HEK293 (cell line): ENCODE data around the gene TRAF2.

ENCODE experiments used
- GLI2 ChIP-seq: fragments of 450-650 bp; formaldehyde crosslinking; IDR thresholded peaks from 2 replicates; pipeline ENCODE4; 2017; ENCODE audit warnings: missing biosample characterization, missing genetic modification characterization, low read depth, borderline replicate concordance
- GLI4 ChIP-seq: fragments of 450-650 bp; formaldehyde crosslinking; IDR thresholded peaks from 2 replicates; pipeline ENCODE4 v1.5.1; 2016; ENCODE audit warnings: missing biosample characterization, missing genetic modification characterization
- GLIS1 ChIP-seq: fragments of 450-650 bp; formaldehyde crosslinking; IDR thresholded peaks from 2 replicates; pipeline ENCODE4 v1.5.1; 2016; ENCODE audit warnings: missing biosample characterization, missing genetic modification characterization
- KLF10 ChIP-seq: fragments of 450-650 bp; IDR thresholded peaks from 2 replicates; pipeline ENCODE4 v1.5.1; 2018; ENCODE audit warnings: missing biosample characterization, mild to moderate bottlenecking, missing genetic modification characterization
- OVOL3 ChIP-seq: fragments of 450-650 bp; formaldehyde crosslinking; IDR thresholded peaks from 2 replicates; pipeline ENCODE4 v1.5.1; 2016; ENCODE audit warnings: missing biosample characterization, missing genetic modification characterization
- PRDM1 ChIP-seq: fragments of 450-650 bp; formaldehyde crosslinking; IDR thresholded peaks from 2 replicates; pipeline ENCODE4; 2016; ENCODE audit warnings: missing biosample characterization, missing genetic modification characterization
- SCRT1 ChIP-seq: fragments of 450-650 bp; formaldehyde crosslinking; IDR thresholded peaks from 2 replicates; pipeline ENCODE4 v1.5.1; 2016; ENCODE audit warnings: missing biosample characterization, missing genetic modification characterization, borderline replicate concordance
- SCRT2 ChIP-seq: fragments of 450-650 bp; formaldehyde crosslinking; IDR thresholded peaks from 2 replicates; pipeline ENCODE4 v1.5.1; 2016; ENCODE audit warnings: missing biosample characterization, missing genetic modification characterization
- SETDB1 ChIP-seq: IDR thresholded peaks from one replicate; pipeline ENCODE4 v1.6.1; 2017; ENCODE audit warnings: mild to moderate bottlenecking, low read length, moderate library complexity, mixed read lengths; ENCODE audit not compliant: insufficient read length
- SP2 ChIP-seq: fragments of 450-650 bp; formaldehyde crosslinking; IDR thresholded peaks from 2 replicates; pipeline ENCODE4 v1.5.1; 2016; ENCODE audit warnings: missing biosample characterization, missing genetic modification characterization
- TRIM28 ChIP-seq: IDR thresholded peaks from 2 replicates; pipeline ENCODE4 v1.6.1; 2011; ENCODE audit warnings: low read length, control low read depth, borderline replicate concordance
- ZBTB17 ChIP-seq: fragments of 450-650 bp; formaldehyde crosslinking; IDR thresholded peaks from 2 replicates; pipeline ENCODE4 v1.5.1; 2016; ENCODE audit warnings: missing biosample characterization, missing genetic modification characterization
- ZBTB48 ChIP-seq: fragments of 450-650 bp; formaldehyde crosslinking; IDR thresholded peaks from 2 replicates; pipeline ENCODE4 v1.5.1; 2016; ENCODE audit warnings: missing biosample characterization, missing genetic modification characterization
- ZBTB49 ChIP-seq: fragments of 450-650 bp; formaldehyde crosslinking; IDR thresholded peaks from 2 replicates; pipeline ENCODE4 v1.5.1; 2016; ENCODE audit warnings: missing biosample characterization, missing genetic modification characterization, low read depth
- ZFHX2 ChIP-seq: fragments of 450-650 bp; formaldehyde crosslinking; conservative IDR thresholded peaks from 2 replicates; pipeline ENCODE4 v1.5.1; 2016; ENCODE audit warnings: missing biosample characterization, missing genetic modification characterization
- ZIC2 ChIP-seq: fragments of 450-650 bp; formaldehyde crosslinking; IDR thresholded peaks from 2 replicates; pipeline ENCODE4 v1.5.1; 2016; ENCODE audit warnings: missing biosample characterization, missing genetic modification characterization
- ZNF2 ChIP-seq: fragments of 450-650 bp; formaldehyde crosslinking; IDR thresholded peaks from 2 replicates; pipeline ENCODE4 v1.5.1; 2016; ENCODE audit warnings: missing biosample characterization, missing genetic modification characterization
- ZNF202 ChIP-seq: fragments of 450-650 bp; formaldehyde crosslinking; IDR thresholded peaks from 2 replicates; pipeline ENCODE4 v1.5.1; 2016; ENCODE audit warnings: missing biosample characterization, missing genetic modification characterization, borderline replicate concordance
- ZNF211 ChIP-seq: fragments of 450-650 bp; formaldehyde crosslinking; IDR thresholded peaks from 2 replicates; pipeline ENCODE4 v1.5.1; 2016; ENCODE audit warnings: low read depth, missing biosample characterization, missing genetic modification characterization
- ZNF248 ChIP-seq: fragments of 450-650 bp; formaldehyde crosslinking; IDR thresholded peaks from 2 replicates; pipeline ENCODE4 v1.5.1; 2017; ENCODE audit warnings: missing biosample characterization, missing genetic modification characterization
- ZNF274 ChIP-seq, 2 experiments: fragments of 200-500 bp in 1 of 2; fragments of 450-650 bp in 1 of 2; sonication (Bioruptor generic) in 1 of 2; formaldehyde crosslinking in 1 of 2; IDR thresholded peaks; 2 replicates each; pipeline versions ENCODE4 v1.5.1 to v1.6.1; 2014 to 2016; ENCODE audit warnings: borderline replicate concordance in 1 of 2, inconsistent platforms in 1 of 2, low read length in 1 of 2, missing biosample characterization in 1 of 2, missing genetic modification characterization in 1 of 2
- ZNF311 ChIP-seq: fragments of 450-650 bp; formaldehyde crosslinking; IDR thresholded peaks from 2 replicates; pipeline ENCODE4 v1.5.1; 2017; ENCODE audit warnings: missing biosample characterization, missing genetic modification characterization, borderline replicate concordance
- ZNF510 ChIP-seq: fragments of 450-650 bp; formaldehyde crosslinking; IDR thresholded peaks from 2 replicates; pipeline ENCODE4 v1.5.1; 2018; ENCODE audit warnings: mild to moderate bottlenecking, missing genetic modification characterization, missing biosample characterization; ENCODE audit not compliant: insufficient replicate concordance
- ZNF529 ChIP-seq: fragments of 450-650 bp; formaldehyde crosslinking; IDR thresholded peaks from 2 replicates; pipeline ENCODE4 v1.5.1; 2017; ENCODE audit warnings: missing genetic modification characterization, missing biosample characterization; ENCODE audit not compliant: insufficient replicate concordance
- ZNF596 ChIP-seq: fragments of 450-650 bp; IDR thresholded peaks from 2 replicates; pipeline ENCODE4 v1.5.0; 2018; ENCODE audit warnings: missing biosample characterization, mild to moderate bottlenecking, missing genetic modification characterization, moderate library complexity
- ZNF624 ChIP-seq: fragments of 450-650 bp; formaldehyde crosslinking; IDR thresholded peaks from 2 replicates; pipeline ENCODE4 v1.5.1; 2017; ENCODE audit warnings: missing biosample characterization, missing genetic modification characterization
- ZNF654 ChIP-seq: fragments of 450-650 bp; formaldehyde crosslinking; IDR thresholded peaks from 2 replicates; pipeline ENCODE4 v1.5.1; 2016; ENCODE audit warnings: low read depth, missing biosample characterization, missing genetic modification characterization
- ZNF776 ChIP-seq: fragments of 450-650 bp; formaldehyde crosslinking; IDR thresholded peaks from 2 replicates; pipeline ENCODE4 v1.5.0; 2017; ENCODE audit warnings: missing biosample characterization, missing genetic modification characterization, borderline replicate concordance
- ZNF785 ChIP-seq: fragments of 450-650 bp; formaldehyde crosslinking; IDR thresholded peaks from 2 replicates; pipeline ENCODE4 v1.5.1; 2016; ENCODE audit warnings: missing biosample characterization, missing genetic modification characterization
- ZNF830 ChIP-seq: fragments of 450-650 bp; IDR thresholded peaks from 2 replicates; pipeline ENCODE4 v1.5.0; 2018; ENCODE audit warnings: missing biosample characterization, missing genetic modification characterization, low read depth, mild to moderate bottlenecking, moderate library complexity
- ZNF837 ChIP-seq: fragments of 450-650 bp; formaldehyde crosslinking; IDR thresholded peaks from 2 replicates; pipeline ENCODE4 v1.5.1; 2016; ENCODE audit warnings: missing biosample characterization, missing genetic modification characterization
- TF ChIP-seq, protein P1 (sequence below): fragments of 450-650 bp; formaldehyde crosslinking; IDR thresholded peaks from 2 replicates; pipeline ENCODE4 v1.5.1; 2016; ENCODE audit warnings: missing biosample characterization, missing genetic modification characterization
- TF ChIP-seq, protein P2 (sequence below): fragments of 450-650 bp; formaldehyde crosslinking; IDR thresholded peaks from 2 replicates; pipeline ENCODE4 v1.5.1; 2017; ENCODE audit warnings: missing biosample characterization, missing genetic modification characterization
- TF ChIP-seq, protein P3 (sequence below): fragments of 450-650 bp; formaldehyde crosslinking; IDR thresholded peaks from 2 replicates; pipeline ENCODE4 v1.5.1; 2016; ENCODE audit warnings: missing biosample characterization, missing genetic modification characterization

The TRAF2 gene

GRCh38 chr9:136840140-136840876 is 46.0 kb upstream of the TRAF2 start (continued):
- TF ChIP-seq SP2, result peak; percentile 40
- TF ChIP-seq ZNF624 (tag by site-specific recombination), result no peak
- no peak for TF ChIP-seq ZNF596 (tag by site-specific recombination)
- TF ChIP-seq GLI2 (tag by site-specific recombination), result no peak
- no peak for TF ChIP-seq SCRT1 (tag by site-specific recombination)
- no peak for TF ChIP-seq ZNF311 (tag by site-specific recombination)
- no peak for TF ChIP-seq ZBTB49 (tag by site-specific recombination)
- TF ChIP-seq, protein P1, sequence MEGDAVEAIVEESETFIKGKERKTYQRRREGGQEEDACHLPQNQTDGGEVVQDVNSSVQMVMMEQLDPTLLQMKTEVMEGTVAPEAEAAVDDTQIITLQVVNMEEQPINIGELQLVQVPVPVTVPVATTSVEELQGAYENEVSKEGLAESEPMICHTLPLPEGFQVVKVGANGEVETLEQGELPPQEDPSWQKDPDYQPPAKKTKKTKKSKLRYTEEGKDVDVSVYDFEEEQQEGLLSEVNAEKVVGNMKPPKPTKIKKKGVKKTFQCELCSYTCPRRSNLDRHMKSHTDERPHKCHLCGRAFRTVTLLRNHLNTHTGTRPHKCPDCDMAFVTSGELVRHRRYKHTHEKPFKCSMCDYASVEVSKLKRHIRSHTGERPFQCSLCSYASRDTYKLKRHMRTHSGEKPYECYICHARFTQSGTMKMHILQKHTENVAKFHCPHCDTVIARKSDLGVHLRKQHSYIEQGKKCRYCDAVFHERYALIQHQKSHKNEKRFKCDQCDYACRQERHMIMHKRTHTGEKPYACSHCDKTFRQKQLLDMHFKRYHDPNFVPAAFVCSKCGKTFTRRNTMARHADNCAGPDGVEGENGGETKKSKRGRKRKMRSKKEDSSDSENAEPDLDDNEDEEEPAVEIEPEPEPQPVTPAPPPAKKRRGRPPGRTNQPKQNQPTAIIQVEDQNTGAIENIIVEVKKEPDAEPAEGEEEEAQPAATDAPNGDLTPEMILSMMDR (tag by site-specific recombination), result no peak
- TF ChIP-seq, protein P2, sequence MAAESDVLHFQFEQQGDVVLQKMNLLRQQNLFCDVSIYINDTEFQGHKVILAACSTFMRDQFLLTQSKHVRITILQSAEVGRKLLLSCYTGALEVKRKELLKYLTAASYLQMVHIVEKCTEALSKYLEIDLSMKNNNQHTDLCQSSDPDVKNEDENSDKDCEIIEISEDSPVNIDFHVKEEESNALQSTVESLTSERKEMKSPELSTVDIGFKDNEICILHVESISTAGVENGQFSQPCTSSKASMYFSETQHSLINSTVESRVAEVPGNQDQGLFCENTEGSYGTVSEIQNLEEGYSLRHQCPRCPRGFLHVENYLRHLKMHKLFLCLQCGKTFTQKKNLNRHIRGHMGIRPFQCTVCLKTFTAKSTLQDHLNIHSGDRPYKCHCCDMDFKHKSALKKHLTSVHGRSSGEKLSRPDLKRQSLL, result no peak
- no peak for TF ChIP-seq SETDB1
- no peak for TF ChIP-seq GLI4 (tag by site-specific recombination)
- no peak for TF ChIP-seq TRIM28
- no peak for TF ChIP-seq ZNF202 (tag by site-specific recombination)
- TF ChIP-seq ZBTB17 (tag by site-specific recombination), result no peak; the same call in 1 of the 2 replicates
- TF ChIP-seq ZNF654, result no peak
- no peak for TF ChIP-seq ZNF785 (tag by site-specific recombination)
- no peak for TF ChIP-seq ZBTB48 (tag by site-specific recombination)
- no peak for TF ChIP-seq ZNF529 (tag by site-specific recombination)
- TF ChIP-seq, protein P3, sequence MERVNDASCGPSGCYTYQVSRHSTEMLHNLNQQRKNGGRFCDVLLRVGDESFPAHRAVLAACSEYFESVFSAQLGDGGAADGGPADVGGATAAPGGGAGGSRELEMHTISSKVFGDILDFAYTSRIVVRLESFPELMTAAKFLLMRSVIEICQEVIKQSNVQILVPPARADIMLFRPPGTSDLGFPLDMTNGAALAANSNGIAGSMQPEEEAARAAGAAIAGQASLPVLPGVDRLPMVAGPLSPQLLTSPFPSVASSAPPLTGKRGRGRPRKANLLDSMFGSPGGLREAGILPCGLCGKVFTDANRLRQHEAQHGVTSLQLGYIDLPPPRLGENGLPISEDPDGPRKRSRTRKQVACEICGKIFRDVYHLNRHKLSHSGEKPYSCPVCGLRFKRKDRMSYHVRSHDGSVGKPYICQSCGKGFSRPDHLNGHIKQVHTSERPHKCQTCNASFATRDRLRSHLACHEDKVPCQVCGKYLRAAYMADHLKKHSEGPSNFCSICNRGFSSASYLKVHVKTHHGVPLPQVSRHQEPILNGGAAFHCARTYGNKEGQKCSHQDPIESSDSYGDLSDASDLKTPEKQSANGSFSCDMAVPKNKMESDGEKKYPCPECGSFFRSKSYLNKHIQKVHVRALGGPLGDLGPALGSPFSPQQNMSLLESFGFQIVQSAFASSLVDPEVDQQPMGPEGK (tag by site-specific recombination), result peak; percentile 38
- TF ChIP-seq PRDM1 (tag by site-specific recombination), result no peak
- no peak for TF ChIP-seq ZNF248 (tag by site-specific recombination)
- no peak for TF ChIP-seq ZNF830
- TF ChIP-seq ZNF274 (IDR thresholded peaks at IDR 0.05; ENCODE audit: low read length), result no peak
- no peak for TF ChIP-seq ZNF274 (tag by site-specific recombination; IDR thresholded peaks at IDR 0.05; ENCODE audit: borderline replicate concordance)
- no peak for TF ChIP-seq ZNF510 (tag by site-specific recombination)
- TF ChIP-seq ZNF2, result peak; percentile 18; the same call in 1 of the 2 replicates
- TF ChIP-seq GLIS1, result peak; percentile 20; the same call in 1 of the 2 replicates
- peak; percentile 61 for TF ChIP-seq KLF10 (tag by site-specific recombination)
- peak; percentile 86 for TF ChIP-seq ZIC2 (tag by site-specific recombination)
- TF ChIP-seq ZNF837 (tag by site-specific recombination), result no peak
- TF ChIP-seq ZNF211 (tag by site-specific recombination), result no peak
- no peak for TF ChIP-seq ZNF776 (tag by site-specific recombination)
- no peak for TF ChIP-seq OVOL3 (tag by site-specific recombination)
- TF ChIP-seq SCRT2 (tag by site-specific recombination), result no peak
- no peak; the same call in 1 of the 2 replicates for TF ChIP-seq ZFHX2
